Mesenchymal stem cell (in vitro differentiated cells and primary cell): ENCODE results near the gene DGKH.

ENCODE experiments used
- DNase-seq: peaks from one replicate; pipeline ENCODE4 v3.0.0-alpha.2; 2013
- H2AFZ ChIP-seq: one replicate; pipeline ENCODE4 v1.6.1; 2013; ENCODE audit warnings: low read depth, mild to moderate bottlenecking, control low read depth, inconsistent platforms, low read length, moderate library complexity
- H2AK5ac ChIP-seq: 2 replicates; pipeline ENCODE4 v1.6.1; 2013; ENCODE audit warnings: low read length, moderate library complexity, mild to moderate bottlenecking, inconsistent platforms; ENCODE audit not compliant: severe bottlenecking
- H2BK120ac ChIP-seq: one replicate; pipeline ENCODE4 v1.6.1; 2013; ENCODE audit warnings: low read depth, mild to moderate bottlenecking, inconsistent platforms, low read length, moderate library complexity
- H2BK12ac ChIP-seq, 2 experiments: one replicate each; pipeline ENCODE4 v1.6.1; 2013; ENCODE audit warnings: inconsistent platforms in 2 of 2, low read length in 2 of 2, mild to moderate bottlenecking in 2 of 2, moderate library complexity in 2 of 2, control low read depth in 1 of 2
- H2BK15ac ChIP-seq: one replicate; pipeline ENCODE4 v1.6.1; 2013; ENCODE audit warnings: mild to moderate bottlenecking, low read depth, inconsistent platforms; ENCODE audit not compliant: poor library complexity, severe bottlenecking
- H2BK5ac ChIP-seq: 2 replicates; pipeline ENCODE4 v1.6.1; 2013; ENCODE audit warnings: low read depth, mild to moderate bottlenecking, low read length, control low read depth, inconsistent platforms; ENCODE audit not compliant: poor library complexity, severe bottlenecking
- H3K14ac ChIP-seq, 2 experiments: one replicate each; pipeline ENCODE4 v1.6.1; 2013; ENCODE audit warnings: inconsistent platforms in 2 of 2, low read length in 2 of 2, control low read depth in 1 of 2, mild to moderate bottlenecking in 1 of 2, moderate library complexity in 1 of 2
- H3K18ac ChIP-seq, 2 experiments: one replicate each; pipeline ENCODE4 v1.6.1; 2013; ENCODE audit warnings: inconsistent platforms in 2 of 2, low read length in 2 of 2, control low read depth in 1 of 2, low read depth in 1 of 2, mild to moderate bottlenecking in 1 of 2
- H3K23ac ChIP-seq, 2 experiments: one replicate each; pipeline ENCODE4 v1.6.1; 2013; ENCODE audit warnings: inconsistent platforms in 2 of 2, low read length in 2 of 2, mild to moderate bottlenecking in 2 of 2, moderate library complexity in 2 of 2, control low read depth in 1 of 2
- H3K27ac ChIP-seq: 2 replicates; pipeline ENCODE4 v1.5.1; 2013; ENCODE audit warnings: mild to moderate bottlenecking, moderate library complexity, low read length, control low read depth, inconsistent platforms; ENCODE audit not compliant: poor library complexity, severe bottlenecking
- H3K27me3 ChIP-seq, 2 experiments: 2 replicates each; pipeline versions ENCODE4 v1.6.1 to v1.7.0; 2013; ENCODE audit warnings: low read length in 2 of 2, mild to moderate bottlenecking in 2 of 2, moderate library complexity in 2 of 2, control low read depth in 1 of 2, inconsistent platforms in 1 of 2; ENCODE audit not compliant: control insufficient read depth in 1 of 2, insufficient read depth in 1 of 2
- H3K36me3 ChIP-seq, 2 experiments: 2 replicates each; pipeline versions ENCODE4 v1.6.1 to v1.7.0; 2013; ENCODE audit warnings: low read length in 2 of 2, control low read depth in 1 of 2, inconsistent platforms in 1 of 2, low read depth in 1 of 2, mild to moderate bottlenecking in 1 of 2; ENCODE audit not compliant: insufficient read depth in 2 of 2, control insufficient read depth in 1 of 2
- H3K4ac ChIP-seq, 2 experiments: one replicate each; pipeline ENCODE4 v1.6.1; 2013; ENCODE audit warnings: inconsistent platforms in 2 of 2, low read length in 2 of 2, mild to moderate bottlenecking in 2 of 2, moderate library complexity in 2 of 2, control low read depth in 1 of 2, low read depth in 1 of 2
- H3K4me1 ChIP-seq: 2 replicates; pipeline ENCODE4 v1.6.1; 2013; ENCODE audit warnings: low read depth, low read length, control low read depth; ENCODE audit not compliant: control insufficient read depth, insufficient read depth
- H3K4me2 ChIP-seq: 2 replicates; pipeline ENCODE4 v1.6.1; 2013; ENCODE audit warnings: low read length, mild to moderate bottlenecking, inconsistent platforms; ENCODE audit not compliant: poor library complexity, severe bottlenecking
- H3K4me3 ChIP-seq, 2 experiments: 2 replicates each; pipeline versions ENCODE4 v1.5.1 to v1.7.0; 2013; ENCODE audit warnings: low read length in 2 of 2, mild to moderate bottlenecking in 2 of 2, control low read depth in 1 of 2, low read depth in 1 of 2; ENCODE audit not compliant: insufficient read depth in 1 of 2
- H3K79me1 ChIP-seq: replicated peaks from 2 replicates; pipeline ENCODE4 v1.6.1; 2013; ENCODE audit warnings: mild to moderate bottlenecking, control low read depth, low read length, inconsistent platforms; ENCODE audit not compliant: poor library complexity, severe bottlenecking
- H3K9ac ChIP-seq: 2 replicates; pipeline ENCODE4 v1.7.0; 2013; ENCODE audit warnings: mild to moderate bottlenecking, low read length, moderate library complexity
- H3K9me3 ChIP-seq: 2 replicates; pipeline ENCODE4 v1.7.0; 2013; ENCODE audit warnings: mild to moderate bottlenecking, low read length; ENCODE audit not compliant: control insufficient read depth
- H4K8ac ChIP-seq: one replicate; pipeline ENCODE4 v1.6.1; 2013; ENCODE audit warnings: inconsistent platforms, mild to moderate bottlenecking, low read length, moderate library complexity
- H4K91ac ChIP-seq: one replicate; pipeline ENCODE4 v1.6.1; 2013; ENCODE audit warnings: mild to moderate bottlenecking, low read length, inconsistent platforms
- WGBS: methylation state at CpG from one replicate; pipeline ENCODE4 v1.1.7; 2013; ENCODE audit warnings: mixed read lengths; 5-methylcytosine and 5-hydroxymethylcytosine counted together

DGKH gene

DNA sequence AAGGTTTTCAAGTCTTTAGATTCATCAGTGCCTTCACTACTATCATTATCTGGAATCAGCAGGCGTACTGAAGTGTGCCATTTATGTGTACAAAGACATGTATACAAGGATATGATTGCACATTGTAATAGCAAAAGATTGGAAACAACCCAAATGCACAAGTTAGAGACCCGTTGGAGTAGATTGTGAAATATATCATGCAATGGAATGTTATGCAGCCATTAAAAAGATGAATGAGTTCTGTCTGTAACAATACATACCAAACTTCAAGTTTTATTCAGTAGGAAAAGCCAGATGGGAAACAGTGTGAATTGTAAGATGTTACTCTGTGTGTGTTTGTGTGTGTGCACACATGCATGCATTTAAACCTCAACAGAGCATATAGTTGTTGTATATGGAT is 97.9 kb downstream of the DGKH start:
- Histone ChIP-seq H3K4me3 (no peak overlapping the region), H3K9me3 (no peaks in the 10 kb centered on the region), H4K91ac (no peak overlapping the region), H3K23ac (no peak overlapping the region), H3K4me2 (no peak overlapping the region), H2BK15ac (no peak overlapping the region), H3K27ac (no peak overlapping the region), H2BK12ac (no peak overlapping the region), H2AFZ (no peak overlapping the region), H3K18ac (no peak overlapping the region), H3K14ac (no peak overlapping the region), H2AK5ac (no peak overlapping the region), H4K8ac (no peak overlapping the region), H3K4ac (no peak overlapping the region), H3K79me1 (peaks cover 12% of the 10 kb centered on the region), H2BK120ac (no peak overlapping the region), H3K4me1 (no peaks in the 10 kb centered on the region), H3K9ac (no peak overlapping the region), H3K27me3 (no peaks in the 10 kb centered on the region), H3K36me3 (peaks cover 0 to 2% of the 10 kb centered on the region in 2 experiments), H2BK5ac (no peak overlapping the region)
- no CpG with 5 or more reads among the region's 2 CpGs for WGBS
- no peak for DNase-seq

DNA sequence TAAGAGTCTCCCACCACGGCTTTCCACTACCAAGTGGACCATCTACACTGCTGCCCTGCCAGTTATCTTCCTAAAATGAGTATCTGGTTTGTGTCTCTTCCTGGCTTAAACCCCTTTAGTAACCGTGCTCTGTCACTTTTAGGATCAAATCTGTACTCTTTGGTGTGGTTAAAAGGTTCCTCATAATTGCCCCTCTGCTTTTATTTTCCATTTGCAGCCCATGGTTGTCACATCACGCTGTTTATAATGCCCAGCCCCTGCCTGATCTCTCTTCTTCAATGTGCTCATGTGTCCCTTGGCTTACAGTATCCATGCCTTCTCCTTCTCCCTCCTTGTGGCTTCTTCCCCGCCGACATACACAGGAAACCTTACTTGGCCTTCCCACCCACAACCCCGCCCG is 100.1 kb downstream of the DGKH start:
- Histone ChIP-seq H3K27me3 (no peaks in the 10 kb centered on the region), H3K18ac (peak overlapping the region in 1 of 2 experiments; percentile 21), H3K14ac (no peak overlapping the region), H3K27ac (no peak overlapping the region), H4K8ac (no peak overlapping the region), H2BK120ac (no peak overlapping the region), H3K23ac (no peak overlapping the region), H2BK5ac (no peak overlapping the region), H3K4me3 (no peak overlapping the region), H3K9ac (no peak overlapping the region), H3K9me3 (no peaks in the 10 kb centered on the region), H4K91ac (no peak overlapping the region), H2AFZ (no peak overlapping the region), H3K4me2 (no peak overlapping the region), H2BK15ac (no peak overlapping the region), H3K4ac (no peak overlapping the region), H2AK5ac (no peak overlapping the region), H3K79me1 (peaks cover 13% of the 10 kb centered on the region), H3K4me1 (no peaks in the 10 kb centered on the region), H2BK12ac (no peak overlapping the region), H3K36me3 (peaks cover 0 to 2% of the 10 kb centered on the region in 2 experiments)
- 92% methylated on average over 7 of the region's 7 CpGs for WGBS
- no peak for DNase-seq

DNA sequence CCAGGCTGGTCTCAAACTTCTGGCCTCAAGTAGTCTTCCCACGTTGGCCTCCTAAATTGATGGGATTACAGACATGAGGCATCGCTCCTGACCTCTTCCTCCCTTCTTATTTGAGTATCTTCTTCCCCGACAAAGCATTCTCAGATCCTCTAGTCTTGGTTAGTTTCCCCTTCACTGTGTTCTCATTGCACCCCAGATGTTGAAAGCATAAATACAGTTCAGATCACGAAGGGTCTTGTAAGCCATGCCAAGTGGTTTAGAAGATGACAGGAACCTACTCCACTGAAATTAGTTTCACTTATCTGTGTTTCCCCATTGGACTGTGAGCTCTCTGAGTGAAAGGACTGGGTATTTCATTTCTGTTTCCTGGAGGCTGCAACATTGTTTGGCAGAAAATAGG is 100.7 kb downstream of the DGKH start:
- H3K27me3 ChIP-seq = no peaks in the 10 kb centered on the region
- H3K18ac ChIP-seq = no peak overlapping the region
- no peak overlapping the region for H2AFZ ChIP-seq
- peaks cover 12% of the 10 kb centered on the region for H3K79me1 ChIP-seq
- H3K9ac ChIP-seq = no peak overlapping the region
- WGBS = 99% methylated on average over 4 of the region's 4 CpGs
- H3K4ac ChIP-seq = no peak overlapping the region
- H3K36me3 ChIP-seq = peaks cover 0 to 2% of the 10 kb centered on the region in 2 experiments
- H2BK120ac ChIP-seq = no peak overlapping the region
- H3K9me3 ChIP-seq = no peaks in the 10 kb centered on the region
- no peak overlapping the region for H3K14ac ChIP-seq
- no peak overlapping the region for H3K27ac ChIP-seq
- no peak overlapping the region for H2BK15ac ChIP-seq
- H4K8ac ChIP-seq = no peak overlapping the region
- H3K4me2 ChIP-seq = no peak overlapping the region
- H2AK5ac ChIP-seq = no peak overlapping the region
- H3K4me3 ChIP-seq = no peak overlapping the region
- DNase-seq = no peak
- H3K4me1 ChIP-seq = no peaks in the 10 kb centered on the region
- H2BK12ac ChIP-seq = no peak overlapping the region
- no peak overlapping the region for H3K23ac ChIP-seq
- H2BK5ac ChIP-seq = no peak overlapping the region
- H4K91ac ChIP-seq = no peak overlapping the region

DNA sequence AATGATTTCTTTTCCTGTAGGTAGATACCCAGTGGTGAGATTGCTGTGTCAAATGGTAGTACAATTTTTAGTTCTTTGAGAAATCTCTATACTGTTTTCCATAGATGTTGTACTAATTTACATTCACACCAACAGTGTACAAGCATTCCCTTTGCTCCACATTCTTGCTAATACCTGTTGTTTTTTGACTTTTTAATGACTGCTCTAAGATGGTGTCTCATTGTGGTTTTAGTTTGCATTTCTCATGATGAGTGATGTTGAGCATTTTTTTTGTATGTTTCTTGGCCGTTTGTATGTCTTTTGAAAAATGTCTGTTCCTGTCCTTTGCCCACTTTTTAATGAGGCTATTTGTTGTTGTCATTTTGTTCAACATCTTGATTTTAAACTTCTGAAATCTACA is 103.3 kb downstream of the DGKH start:
- Histone ChIP-seq H3K4me1 (peaks cover 1% of the 10 kb centered on the region), H3K9me3 (no peaks in the 10 kb centered on the region), H2AFZ (no peak overlapping the region), H3K18ac (no peak overlapping the region), H3K9ac (no peak overlapping the region), H2BK5ac (no peak overlapping the region), H3K36me3 (peaks cover 3 to 22% of the 10 kb centered on the region in 2 experiments), H3K14ac (no peak overlapping the region), H4K8ac (no peak overlapping the region), H2AK5ac (no peak overlapping the region), H3K79me1 (peaks cover 8% of the 10 kb centered on the region), H3K4ac (no peak overlapping the region), H3K23ac (no peak overlapping the region), H2BK120ac (no peak overlapping the region), H3K27ac (no peak overlapping the region), H2BK12ac (no peak overlapping the region), H3K4me3 (no peak overlapping the region), H2BK15ac (no peak overlapping the region), H3K4me2 (no peak overlapping the region), H3K27me3 (no peaks in the 10 kb centered on the region), H4K91ac (no peak overlapping the region)
- WGBS = 100% methylated on average over 1 of the region's 1 CpG
- no peak for DNase-seq
